Pancreas (tissue), 10 donors: ENCODE results near the gene AGPS. TPM values are rescaled to one million over a fixed set of nuclear protein-coding genes. Genes with fewer than 3 reads are reported as not detected.
"Not testable (repeated sequence)": the region's sequence is repeated elsewhere in the genome, so short reads cannot be mapped to it uniquely, and the experiment has no call there.

Source experiments
- ATAC-seq, 4 donors: fragments of 200-7000 bp; cut with Tn5 transposase; one replicate each; pipeline versions ENCODE4 v1.8.0 to v1.9.1; 2020; ENCODE audit warnings: mild to moderate bottlenecking in 4 of 4, moderate library complexity in 4 of 4
- DNase-seq, 6 donors: peaks; one replicate each; pipeline ENCODE4 v3.0.0-alpha.2; 2020
- FAIRE-seq: peaks from 2 replicates; lab custom pipeline; 2012; peaks lifted over from hg19 to GRCh38; lab: Jason Lieb, UNC
- H3K27ac ChIP-seq, 4 donors: fragments of 200-600 bp; sonication (generic); 1 replicate in 3 of 4; 2 replicates in 1 of 4; pipeline versions ENCODE4 v1.5.0 to v1.8.0; 2020
- H3K27me3 ChIP-seq, 4 donors: fragments of 200-600 bp; one replicate each; pipeline ENCODE4 v1.8.0; 2021
- H3K36me3 ChIP-seq, 3 donors: fragments of 200-600 bp; sonication (generic) in 1 of 3; one replicate each; pipeline versions ENCODE4 v1.5.0 to v1.8.0; 2020 to 2021
- H3K4me1 ChIP-seq, 3 donors: fragments of 200-600 bp; one replicate each; pipeline ENCODE4 v1.8.0; 2021
- H3K4me3 ChIP-seq, 4 donors: fragments of 200-600 bp; sonication (generic) in 2 of 4; one replicate each; pipeline versions ENCODE4 v1.5.0 to v1.8.0; 2020 to 2021
- H3K9me3 ChIP-seq, 4 donors: fragments of 200-600 bp; one replicate each; pipeline ENCODE4 v1.8.0; 2021
- CTCF ChIP-seq, 4 donors: fragments of 200-600 bp; sonication (generic) in 3 of 4; IDR thresholded peaks; one replicate each; pipeline versions ENCODE4 v1.5.0 to v1.8.0; 2021; ENCODE audit warnings: antibody characterized with exemption in 4 of 4
- WGBS, 2 donors: extraction: QIAGEN DNeasy Blood & Tissue Kit; methylation state at CpG; one replicate each; pipeline ENCODE4 v1.1.7; 2013; 5-methylcytosine and 5-hydroxymethylcytosine counted together
- intact Hi-C, 3 donors: fragments of 100-400 bp; cut with DNase I; formaldehyde crosslinking; loops; one replicate each; pipeline versions ENCODE4 v1.11.1 to v1.14.2; 2022
- polyA plus RNA-seq, 2 donors: library from polyadenylated mRNA; stranded (reverse); fragments of 200-250 nt; gene quantifications; one replicate each; pipeline ENCODE4 v1.2.3, GENCODE V29; 2013
- total RNA-seq, 6 donors: library from RNA; stranded (reverse); fragmentation: NEBNext Ultra II Directional in 4 of 6; extraction: Animal tissue kit (Norgen Biotek cat#: 25700) in 4 of 6; gene quantifications; one replicate each; pipeline versions ENCODE4 v1.2.1 to v1.2.4, GENCODE V29; 2021 to 2023
- donor health status: healthy with polysubstance abuse.
- donor health status: DM: no; HTN: no; CAD: no; lungs with moderate emphysema.
- donor health status: DM: no; HTN: no; CAD: no.
- donor health status: control.
- donor health status: control.
- donor health status: Bipolar disorder and iron deficiency.
- donor health status: DM: yes; HTN: yes; CAD: no.
- donor health status: DM: no; HTN: no; CAD: no.
- donor health status: DM: no; HTN: no; CAD: no.
- donor health status: DM: yes; HTN: yes; CAD: no.

Gene AGPS
- total and polyA plus RNA-seq, 8 donors: 3.0 to 47.2 (median 23.2) TPM

- intact Hi-C loops: no loop called here
- Histone ChIP-seq H3K36me3 (no peaks in the 10 kb centered on the region), H3K9me3 (no peaks in the 10 kb centered on the region), H3K27me3 (no peaks in the 10 kb centered on the region), H3K4me1 (no peaks in the 10 kb centered on the region), H3K27ac (no peak overlapping the region), H3K4me3 (no peak overlapping the region)
- 86 to 91% methylated on average over 3 of the region's 3 CpGs for WGBS, 2 donors
- TF ChIP-seq CTCF (IDR thresholded peaks at IDR 0.05): no peak
- ATAC-seq: no peak
- no peak for DNase-seq
- no peak for FAIRE-seq
These were observed 30.1 kb upstream of the AGPS start for GRCh38 chr2:177362499-177362898.

DNA sequence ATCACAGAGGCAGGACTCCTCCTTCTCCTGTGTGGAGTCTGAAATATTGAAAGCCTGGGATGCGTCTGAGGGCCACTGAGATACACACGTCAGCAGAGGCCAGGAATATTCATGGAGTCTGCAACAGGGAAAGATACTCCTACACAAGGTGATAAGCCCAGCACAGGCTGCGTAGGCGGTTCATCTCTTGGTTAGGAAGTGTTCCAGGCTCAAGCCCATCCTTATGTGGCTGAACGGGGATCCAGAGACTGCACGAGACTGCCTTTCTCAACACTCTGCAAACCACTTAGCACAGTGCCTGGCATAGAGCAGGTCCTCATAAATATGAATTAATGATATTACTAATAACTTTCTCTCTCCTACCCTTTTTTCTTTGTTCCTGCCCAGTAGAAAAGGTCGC is 29.2 kb upstream of the AGPS start:
- no peak for TF ChIP-seq CTCF (IDR thresholded peaks at IDR 0.05)
- FAIRE-seq: no peak

GRCh38 chr2:177365764-177366163 is 26.8 kb upstream of the AGPS start:
- intact Hi-C loops, H3K36me3 ChIP-seq, H3K27ac ChIP-seq, DNase-seq, H3K4me1 ChIP-seq, H3K4me3 ChIP-seq, FAIRE-seq, H3K27me3 ChIP-seq, H3K9me3 ChIP-seq, ATAC-seq: not testable (repeated sequence)

More for the DNA sequence above, 29.2 kb upstream of the AGPS start:
- Histone ChIP-seq H3K4me1 (no peaks in the 10 kb centered on the region), H3K9me3 (no peaks in the 10 kb centered on the region), H3K27ac (no peak overlapping the region), H3K4me3 (no peak overlapping the region), H3K36me3 (no peaks in the 10 kb centered on the region), H3K27me3 (no peaks in the 10 kb centered on the region)
- ATAC-seq (no peak), DNase-seq (no peak)
- WGBS, 2 donors: 94 to 96% methylated on average over 7 of the region's 7 CpGs
- intact Hi-C loops: no loop called here

- DNase-seq, H3K36me3 ChIP-seq, H3K27ac ChIP-seq, intact Hi-C loops, H3K9me3 ChIP-seq, ATAC-seq, H3K4me1 ChIP-seq, H3K4me3 ChIP-seq, FAIRE-seq, H3K27me3 ChIP-seq: not testable (repeated sequence)
- WGBS, 2 donors: 100% methylated on average over 1 of the region's 1 CpG
These were observed 24.6 kb upstream of the AGPS start for GRCh38 chr2:177368023-177368422.

DNA sequence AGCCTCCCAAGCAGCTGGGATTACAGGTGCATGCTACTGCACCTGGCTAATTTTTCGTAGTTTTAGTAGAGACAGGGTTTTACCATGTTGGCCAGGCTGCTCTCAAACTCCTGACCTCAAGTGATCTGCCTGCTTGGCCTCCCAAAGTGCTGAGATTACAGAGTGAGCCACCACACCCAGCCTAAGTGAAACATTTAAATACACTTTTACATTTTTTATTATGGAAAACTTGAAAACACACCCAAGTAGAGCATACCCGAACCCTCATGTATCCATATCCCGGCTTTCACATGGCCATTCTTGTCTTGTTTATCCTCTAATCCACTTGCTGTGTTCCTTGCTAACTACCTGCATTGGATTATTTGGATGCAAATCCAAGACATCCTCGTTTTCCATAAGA is 13.2 kb upstream of the AGPS start:
- Histone ChIP-seq H3K27me3 (no peaks in the 10 kb centered on the region), H3K9me3 (no peaks in the 10 kb centered on the region), H3K36me3 (no peaks in the 10 kb centered on the region), H3K27ac (no peak overlapping the region), H3K4me3 (no peak overlapping the region), H3K4me1 (no peaks in the 10 kb centered on the region)
- DNase-seq (no peak), ATAC-seq (no peak), FAIRE-seq (no peak)
- intact Hi-C loops: no loop called here
- WGBS, 2 donors: 79 to 84% methylated on average over 4 of the region's 4 CpGs
- no peak for TF ChIP-seq CTCF (IDR thresholded peaks at IDR 0.05)

- no peak for DNase-seq
- Histone ChIP-seq H3K27me3 (no peaks in the 10 kb centered on the region), H3K4me1 (peaks cover 0 to under 1% (median 0%) of the 10 kb centered on the region in 3 donors), H3K9me3 (no peaks in the 10 kb centered on the region), H3K27ac (no peak overlapping the region), H3K36me3 (no peaks in the 10 kb centered on the region), H3K4me3 (no peak overlapping the region)
- 92 to 98% methylated on average over 3 of the region's 3 CpGs for WGBS, 2 donors
- no peak for ATAC-seq
- TF ChIP-seq CTCF (IDR thresholded peaks at IDR 0.05): no peak
- no peak for FAIRE-seq
- intact Hi-C loops: no loop called here
These were observed 12.4 kb upstream of the AGPS start for GRCh38 chr2:177380181-177380580.
